Chondrocyte (in vitro differentiated cells): ENCODE measurements around the gene UPF3B. TPM values are rescaled to one million over a fixed set of nuclear protein-coding genes. Genes with fewer than 3 reads are reported as not detected.
"Not testable (repeated sequence)": the region's sequence is repeated elsewhere in the genome, so short reads cannot be mapped to it uniquely, and the experiment has no call there.

Experiments
- DNase-seq: peaks from one replicate; pipeline ENCODE4 v3.0.0; 2021; ENCODE audit warnings: mixed read lengths, low spot score
- H3K27ac Mint-ChIP-seq: one replicate; pipeline ENCODE4 v1.8.0; 2021; ENCODE audit warnings: mild to moderate bottlenecking, moderate library complexity, mixed read lengths; ENCODE audit not compliant: unreplicated experiment
- H3K27me3 Mint-ChIP-seq: 2 replicates; pipeline ENCODE4 v1.8.0; 2021; ENCODE audit warnings: low read depth, mixed read lengths
- H3K36me3 Mint-ChIP-seq: 2 replicates; pipeline ENCODE4 v1.8.0; 2021; ENCODE audit warnings: low read depth, mixed read lengths
- H3K4me1 Mint-ChIP-seq: 2 replicates; pipeline ENCODE4 v1.8.0; 2021; ENCODE audit warnings: low read depth, mild to moderate bottlenecking, mixed read lengths
- H3K4me3 Mint-ChIP-seq: one replicate; pipeline ENCODE4 v1.8.0; 2021; ENCODE audit warnings: mild to moderate bottlenecking, moderate library complexity, mixed read lengths; ENCODE audit not compliant: unreplicated experiment
- H3K9me3 Mint-ChIP-seq: 2 replicates; pipeline ENCODE4 v1.8.0; 2021; ENCODE audit warnings: low read depth, mixed read lengths
- long read RNA-seq: library from polyadenylated mRNA; stranded (forward); transcript quantifications from one replicate; pipeline ENCODE4 v2.0.0, GENCODE V29; 2021
- total RNA-seq: library from RNA; stranded (reverse); gene quantifications from 3 replicates; pipeline ENCODE4 v1.2.1, GENCODE V29; 2021
- TF ChIP-seq, protein P1 (sequence below): fragments of 200-600 bp; sonication (generic); IDR thresholded peaks from 2 replicates; pipeline ENCODE4 v1.5.0; 2021; ENCODE audit warnings: antibody characterized with exemption, mild to moderate bottlenecking, moderate library complexity

Gene UPF3B, protein sequence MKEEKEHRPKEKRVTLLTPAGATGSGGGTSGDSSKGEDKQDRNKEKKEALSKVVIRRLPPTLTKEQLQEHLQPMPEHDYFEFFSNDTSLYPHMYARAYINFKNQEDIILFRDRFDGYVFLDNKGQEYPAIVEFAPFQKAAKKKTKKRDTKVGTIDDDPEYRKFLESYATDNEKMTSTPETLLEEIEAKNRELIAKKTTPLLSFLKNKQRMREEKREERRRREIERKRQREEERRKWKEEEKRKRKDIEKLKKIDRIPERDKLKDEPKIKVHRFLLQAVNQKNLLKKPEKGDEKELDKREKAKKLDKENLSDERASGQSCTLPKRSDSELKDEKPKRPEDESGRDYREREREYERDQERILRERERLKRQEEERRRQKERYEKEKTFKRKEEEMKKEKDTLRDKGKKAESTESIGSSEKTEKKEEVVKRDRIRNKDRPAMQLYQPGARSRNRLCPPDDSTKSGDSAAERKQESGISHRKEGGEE
- 6.3 to 7.8 TPM (median 7.2 TPM) in 3 replicates for total RNA-seq
- long read RNA-seq, transcript UPF3B-202 (10 exons, 2,335 nt) = major isoform, 13 of 17 reads
- long read RNA-seq, partial matches to known transcripts = 1 of 17 reads
- long read RNA-seq, other reads (novel, unspliced or antisense) = 1 of 17 reads

DNA sequence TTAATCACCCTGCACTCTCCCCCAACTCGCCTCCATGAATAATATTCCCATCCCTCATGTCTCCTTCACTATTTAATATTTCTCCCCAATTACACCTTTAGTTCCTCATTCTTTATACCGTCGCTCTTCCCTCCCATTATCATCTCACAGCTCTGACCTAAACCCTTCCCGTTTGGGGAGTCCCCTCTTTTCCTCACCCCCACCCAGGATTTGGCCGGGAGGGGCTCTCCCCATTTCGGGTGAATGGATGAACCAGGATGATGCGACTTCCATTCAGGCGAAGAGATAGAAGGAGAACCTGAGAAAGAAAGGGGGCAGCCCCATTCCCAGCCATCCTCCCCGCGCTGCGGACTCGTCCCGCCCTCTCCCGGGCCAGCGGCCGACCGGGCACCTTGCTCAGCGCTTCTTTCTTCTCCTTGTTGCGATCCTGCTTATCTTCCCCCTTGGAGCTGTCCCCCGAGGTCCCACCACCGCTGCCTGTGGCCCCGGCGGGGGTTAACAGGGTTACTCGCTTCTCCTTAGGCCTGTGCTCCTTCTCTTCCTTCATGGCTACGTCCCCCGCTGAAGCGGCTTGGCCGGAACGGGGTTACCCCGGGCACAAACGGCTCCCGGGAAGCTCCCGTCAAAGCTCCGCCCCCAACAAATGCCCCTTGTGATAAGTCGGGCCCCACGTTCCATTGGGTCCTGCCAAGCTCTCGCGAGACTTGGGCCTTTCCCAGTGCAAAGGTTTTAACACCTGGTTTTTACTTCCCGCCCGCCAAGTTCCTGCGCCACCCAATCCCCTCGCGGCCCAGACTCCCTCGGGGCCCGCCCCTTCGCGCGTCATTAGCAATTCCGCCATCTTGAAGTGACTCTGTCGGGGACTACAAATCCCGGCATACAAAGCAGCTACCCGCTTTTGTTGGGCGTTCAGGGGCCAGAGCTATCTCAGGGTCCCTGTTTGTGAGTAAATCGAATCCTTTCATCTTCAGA is at the start of gene UPF3B:
UPF3B (minus strand) TSS at position 582 of the 972 bp plus-strand sequence; CDS start at position 547, 35 bp downstream.
- peaks cover 7% of the 10 kb centered on the region for H3K4me1 Mint-ChIP-seq
- peak within 1 kb of the TSS; percentile 98 for H3K27ac Mint-ChIP-seq
- TF ChIP-seq, protein P1, sequence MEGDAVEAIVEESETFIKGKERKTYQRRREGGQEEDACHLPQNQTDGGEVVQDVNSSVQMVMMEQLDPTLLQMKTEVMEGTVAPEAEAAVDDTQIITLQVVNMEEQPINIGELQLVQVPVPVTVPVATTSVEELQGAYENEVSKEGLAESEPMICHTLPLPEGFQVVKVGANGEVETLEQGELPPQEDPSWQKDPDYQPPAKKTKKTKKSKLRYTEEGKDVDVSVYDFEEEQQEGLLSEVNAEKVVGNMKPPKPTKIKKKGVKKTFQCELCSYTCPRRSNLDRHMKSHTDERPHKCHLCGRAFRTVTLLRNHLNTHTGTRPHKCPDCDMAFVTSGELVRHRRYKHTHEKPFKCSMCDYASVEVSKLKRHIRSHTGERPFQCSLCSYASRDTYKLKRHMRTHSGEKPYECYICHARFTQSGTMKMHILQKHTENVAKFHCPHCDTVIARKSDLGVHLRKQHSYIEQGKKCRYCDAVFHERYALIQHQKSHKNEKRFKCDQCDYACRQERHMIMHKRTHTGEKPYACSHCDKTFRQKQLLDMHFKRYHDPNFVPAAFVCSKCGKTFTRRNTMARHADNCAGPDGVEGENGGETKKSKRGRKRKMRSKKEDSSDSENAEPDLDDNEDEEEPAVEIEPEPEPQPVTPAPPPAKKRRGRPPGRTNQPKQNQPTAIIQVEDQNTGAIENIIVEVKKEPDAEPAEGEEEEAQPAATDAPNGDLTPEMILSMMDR = peak; percentile 8
- H3K9me3 Mint-ChIP-seq = peaks cover 4% of the 10 kb centered on the region
- peak within 1 kb of the TSS; percentile 98 for H3K4me3 Mint-ChIP-seq
- peaks cover 1% of the 10 kb centered on the region for H3K36me3 Mint-ChIP-seq
- peak; percentile 94 for DNase-seq
- H3K27me3 Mint-ChIP-seq = no peaks in the 10 kb centered on the region

DNA sequence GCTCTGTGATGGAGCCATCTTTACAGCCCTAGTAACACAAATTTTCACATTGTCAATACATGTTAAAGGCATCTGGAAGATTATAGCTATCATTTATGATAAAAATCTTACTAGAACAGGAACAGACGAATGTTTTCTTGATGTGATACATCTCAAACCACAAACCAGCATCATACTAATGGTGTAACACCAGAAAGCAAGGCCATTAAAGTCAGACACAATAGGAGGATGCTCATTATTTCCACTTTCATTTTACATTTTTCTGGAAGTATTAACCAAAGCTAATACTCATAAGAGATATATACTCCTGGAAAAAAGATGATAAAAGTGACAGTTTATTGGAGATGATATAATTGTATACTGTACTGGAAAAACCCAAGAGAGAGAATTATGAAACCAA is 48.2 kb upstream of the UPF3B start:
- peaks cover 10% of the 10 kb centered on the region for H3K9me3 Mint-ChIP-seq
- TF ChIP-seq, protein P1 = no peak
- no peaks in the 10 kb centered on the region for H3K27me3 Mint-ChIP-seq
- no peak overlapping the region for H3K4me3 Mint-ChIP-seq
- no peaks in the 10 kb centered on the region for H3K36me3 Mint-ChIP-seq
- no peak overlapping the region for H3K27ac Mint-ChIP-seq
- H3K4me1 Mint-ChIP-seq = no peaks in the 10 kb centered on the region
- DNase-seq = no peak

DNA sequence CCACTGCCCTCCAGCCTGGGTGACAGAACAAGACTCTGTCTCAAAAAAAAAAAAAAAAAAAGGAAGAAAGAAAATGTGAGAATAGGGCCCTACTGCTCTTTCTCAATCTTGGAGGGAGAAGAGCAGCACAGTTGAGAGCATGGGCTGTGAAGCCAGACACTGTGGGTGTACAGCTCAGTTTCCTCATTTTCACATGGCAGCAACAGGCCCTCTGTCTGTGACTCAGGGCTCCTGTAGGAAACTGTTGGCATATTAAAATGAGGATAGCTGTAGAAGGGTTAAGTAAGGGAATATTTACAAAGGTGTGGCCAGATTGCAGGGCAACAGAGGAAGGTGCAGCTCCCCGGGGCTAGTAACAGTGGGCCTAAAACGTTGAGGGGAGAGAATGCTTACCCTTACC is 46.4 kb upstream of the UPF3B start:
- TF ChIP-seq, protein P1 = no peak
- peak; percentile 18 for DNase-seq
- no peaks in the 10 kb centered on the region for H3K27me3 Mint-ChIP-seq

DNA sequence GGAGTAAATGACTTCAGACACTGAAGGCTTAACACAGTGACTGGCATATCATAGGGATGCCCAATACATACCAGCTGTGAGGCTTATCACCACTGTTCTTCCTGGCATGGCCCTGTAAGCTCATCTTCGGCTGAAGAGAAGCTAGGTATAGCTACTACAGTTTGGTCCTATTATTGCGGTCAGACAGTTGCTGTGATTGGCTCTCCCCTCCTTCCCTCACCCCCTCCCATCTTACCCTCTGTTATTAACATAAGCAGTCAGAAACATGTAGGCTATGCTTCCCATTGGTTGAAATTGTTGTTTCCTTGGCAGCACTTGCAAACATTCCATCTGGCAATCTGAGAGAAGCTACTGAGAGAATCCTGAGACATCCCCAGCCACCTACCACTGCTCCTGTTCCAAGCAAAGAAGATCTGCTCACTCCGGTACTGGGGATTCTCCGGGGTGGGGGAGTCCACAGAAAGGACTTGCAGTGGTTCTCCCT is 43.1 kb upstream of the UPF3B start, which contains the start of gene AKAP14:
AKAP14 (plus strand) TSS at position 51 of the 484 bp plus-strand sequence. CDS start 7,331 bp downstream, outside the sequence.
- peaks cover 3% of the 10 kb centered on the region for H3K9me3 Mint-ChIP-seq
- H3K4me1 Mint-ChIP-seq = no peaks in the 10 kb centered on the region
- no peak within 1 kb of the TSS for H3K4me3 Mint-ChIP-seq
- H3K36me3 Mint-ChIP-seq = no peaks in the 10 kb centered on the region
- TF ChIP-seq, protein P1 = no peak
- DNase-seq = peak; percentile 17
- H3K27me3 Mint-ChIP-seq = no peaks in the 10 kb centered on the region
- H3K27ac Mint-ChIP-seq = no peak within 1 kb of the TSS

More for the DNA sequence above, 46.4 kb upstream of the UPF3B start:
- no peaks in the 10 kb centered on the region for H3K36me3 Mint-ChIP-seq
- H3K4me3 Mint-ChIP-seq = no peak overlapping the region
- no peak overlapping the region for H3K27ac Mint-ChIP-seq
- peaks cover 10% of the 10 kb centered on the region for H3K9me3 Mint-ChIP-seq
- no peaks in the 10 kb centered on the region for H3K4me1 Mint-ChIP-seq

DNA sequence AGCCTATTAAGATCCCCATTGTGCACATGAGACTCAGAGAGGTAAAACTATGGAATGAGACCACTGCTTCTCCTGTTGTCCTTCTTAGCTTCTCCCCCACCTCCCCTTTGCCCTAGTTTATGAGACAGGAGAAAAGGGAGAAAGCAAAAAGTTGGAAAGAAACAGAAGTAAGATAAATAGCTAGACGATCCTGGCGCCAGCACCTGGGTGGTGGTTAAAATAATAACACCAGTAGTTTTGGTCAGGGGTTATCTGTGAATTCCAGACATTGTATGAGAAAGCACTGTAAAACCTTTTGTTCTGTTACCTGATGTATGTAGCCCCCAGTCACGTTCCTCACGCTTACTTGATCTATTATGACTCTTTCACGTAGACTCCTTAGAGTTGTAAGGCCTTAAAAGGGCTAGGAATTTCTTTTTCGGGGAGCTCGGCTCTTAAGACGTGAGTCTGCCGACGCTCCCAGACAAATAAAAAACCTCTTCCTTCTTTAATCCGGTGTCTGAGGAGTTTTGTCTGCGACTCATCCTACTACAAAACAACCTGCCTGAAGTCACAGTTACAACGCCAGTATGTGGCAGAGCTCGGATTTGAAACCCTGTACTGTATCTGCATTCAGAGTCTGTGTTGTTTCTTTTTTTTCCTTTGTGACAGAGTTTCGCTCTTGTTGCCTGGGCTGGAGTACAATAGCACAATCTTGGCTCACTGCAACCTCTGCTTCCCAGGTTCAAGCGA is 39.4 kb upstream of the UPF3B start:
- not testable (repeated sequence) for H3K27me3 Mint-ChIP-seq, H3K36me3 Mint-ChIP-seq, H3K27ac Mint-ChIP-seq, H3K9me3 Mint-ChIP-seq, H3K4me1 Mint-ChIP-seq, H3K4me3 Mint-ChIP-seq, DNase-seq

DNA sequence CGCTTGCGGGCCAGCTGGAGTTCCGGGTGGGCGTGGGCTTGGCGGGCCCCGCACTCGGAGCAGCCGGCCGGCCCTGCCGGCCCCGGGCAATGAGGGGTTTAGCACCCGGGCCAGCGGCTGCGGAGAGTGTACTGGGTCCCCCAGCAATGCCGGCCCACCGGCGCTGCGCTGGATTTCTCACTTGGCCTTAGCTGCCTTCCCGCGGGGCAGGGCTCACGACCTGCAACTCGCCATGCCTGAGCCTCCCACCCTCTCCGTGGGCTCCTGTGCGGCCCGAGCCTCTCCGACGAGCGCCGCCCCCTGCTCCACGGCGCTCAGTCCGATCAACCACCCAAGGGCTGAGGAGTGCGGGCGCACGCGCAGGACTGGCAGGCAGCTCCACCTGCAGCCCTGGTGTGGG is 37.9 kb upstream of the UPF3B start:
- H3K4me3 Mint-ChIP-seq, H3K4me1 Mint-ChIP-seq, H3K36me3 Mint-ChIP-seq, H3K27ac Mint-ChIP-seq, H3K9me3 Mint-ChIP-seq, H3K27me3 Mint-ChIP-seq: not testable (repeated sequence)
- peak; percentile 54 for DNase-seq
